ENCODE measurements around the gene PFDN2.

- TF ChIP-seq YY1 (IDR thresholded peaks at IDR 0.05; ENCODE audit: low read depth) (no peak), RAD21 (IDR thresholded peaks at IDR 0.05; ENCODE audit: low read length) (no peak), SMC3 (IDR thresholded peaks at IDR 0.05; ENCODE audit: low read depth, low read length) (no peak), POLR2AphosphoS5 (IDR thresholded peaks at IDR 0.05; ENCODE audit: low read depth, low read length) (no peak), MXI1 (IDR thresholded peaks at IDR 0.05; ENCODE audit: low read depth, low read length) (no peak), EZH2phosphoT487 (IDR thresholded peaks at IDR 0.05; ENCODE audit: borderline replicate concordance, low read depth) (no peak), RFX5 (IDR thresholded peaks at IDR 0.05; ENCODE audit: low read length) (no peak), CHD2 (IDR thresholded peaks at IDR 0.05; ENCODE audit: low read length, partially characterized antibody) (no peak), TAF1 (IDR thresholded peaks at IDR 0.05; ENCODE audit: borderline replicate concordance, low read depth, low read length) (no peak), PBX3 (IDR thresholded peaks at IDR 0.05) (no peak)
- TF ChIP-seq, protein P1, sequence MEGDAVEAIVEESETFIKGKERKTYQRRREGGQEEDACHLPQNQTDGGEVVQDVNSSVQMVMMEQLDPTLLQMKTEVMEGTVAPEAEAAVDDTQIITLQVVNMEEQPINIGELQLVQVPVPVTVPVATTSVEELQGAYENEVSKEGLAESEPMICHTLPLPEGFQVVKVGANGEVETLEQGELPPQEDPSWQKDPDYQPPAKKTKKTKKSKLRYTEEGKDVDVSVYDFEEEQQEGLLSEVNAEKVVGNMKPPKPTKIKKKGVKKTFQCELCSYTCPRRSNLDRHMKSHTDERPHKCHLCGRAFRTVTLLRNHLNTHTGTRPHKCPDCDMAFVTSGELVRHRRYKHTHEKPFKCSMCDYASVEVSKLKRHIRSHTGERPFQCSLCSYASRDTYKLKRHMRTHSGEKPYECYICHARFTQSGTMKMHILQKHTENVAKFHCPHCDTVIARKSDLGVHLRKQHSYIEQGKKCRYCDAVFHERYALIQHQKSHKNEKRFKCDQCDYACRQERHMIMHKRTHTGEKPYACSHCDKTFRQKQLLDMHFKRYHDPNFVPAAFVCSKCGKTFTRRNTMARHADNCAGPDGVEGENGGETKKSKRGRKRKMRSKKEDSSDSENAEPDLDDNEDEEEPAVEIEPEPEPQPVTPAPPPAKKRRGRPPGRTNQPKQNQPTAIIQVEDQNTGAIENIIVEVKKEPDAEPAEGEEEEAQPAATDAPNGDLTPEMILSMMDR (IDR thresholded peaks at IDR 0.05) = no peak
- TF ChIP-seq, protein P2, sequence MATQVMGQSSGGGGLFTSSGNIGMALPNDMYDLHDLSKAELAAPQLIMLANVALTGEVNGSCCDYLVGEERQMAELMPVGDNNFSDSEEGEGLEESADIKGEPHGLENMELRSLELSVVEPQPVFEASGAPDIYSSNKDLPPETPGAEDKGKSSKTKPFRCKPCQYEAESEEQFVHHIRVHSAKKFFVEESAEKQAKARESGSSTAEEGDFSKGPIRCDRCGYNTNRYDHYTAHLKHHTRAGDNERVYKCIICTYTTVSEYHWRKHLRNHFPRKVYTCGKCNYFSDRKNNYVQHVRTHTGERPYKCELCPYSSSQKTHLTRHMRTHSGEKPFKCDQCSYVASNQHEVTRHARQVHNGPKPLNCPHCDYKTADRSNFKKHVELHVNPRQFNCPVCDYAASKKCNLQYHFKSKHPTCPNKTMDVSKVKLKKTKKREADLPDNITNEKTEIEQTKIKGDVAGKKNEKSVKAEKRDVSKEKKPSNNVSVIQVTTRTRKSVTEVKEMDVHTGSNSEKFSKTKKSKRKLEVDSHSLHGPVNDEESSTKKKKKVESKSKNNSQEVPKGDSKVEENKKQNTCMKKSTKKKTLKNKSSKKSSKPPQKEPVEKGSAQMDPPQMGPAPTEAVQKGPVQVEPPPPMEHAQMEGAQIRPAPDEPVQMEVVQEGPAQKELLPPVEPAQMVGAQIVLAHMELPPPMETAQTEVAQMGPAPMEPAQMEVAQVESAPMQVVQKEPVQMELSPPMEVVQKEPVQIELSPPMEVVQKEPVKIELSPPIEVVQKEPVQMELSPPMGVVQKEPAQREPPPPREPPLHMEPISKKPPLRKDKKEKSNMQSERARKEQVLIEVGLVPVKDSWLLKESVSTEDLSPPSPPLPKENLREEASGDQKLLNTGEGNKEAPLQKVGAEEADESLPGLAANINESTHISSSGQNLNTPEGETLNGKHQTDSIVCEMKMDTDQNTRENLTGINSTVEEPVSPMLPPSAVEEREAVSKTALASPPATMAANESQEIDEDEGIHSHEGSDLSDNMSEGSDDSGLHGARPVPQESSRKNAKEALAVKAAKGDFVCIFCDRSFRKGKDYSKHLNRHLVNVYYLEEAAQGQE (IDR thresholded peaks at IDR 0.05; ENCODE audit: low read depth, low read length) = no peak
- TF ChIP-seq, protein P3, sequence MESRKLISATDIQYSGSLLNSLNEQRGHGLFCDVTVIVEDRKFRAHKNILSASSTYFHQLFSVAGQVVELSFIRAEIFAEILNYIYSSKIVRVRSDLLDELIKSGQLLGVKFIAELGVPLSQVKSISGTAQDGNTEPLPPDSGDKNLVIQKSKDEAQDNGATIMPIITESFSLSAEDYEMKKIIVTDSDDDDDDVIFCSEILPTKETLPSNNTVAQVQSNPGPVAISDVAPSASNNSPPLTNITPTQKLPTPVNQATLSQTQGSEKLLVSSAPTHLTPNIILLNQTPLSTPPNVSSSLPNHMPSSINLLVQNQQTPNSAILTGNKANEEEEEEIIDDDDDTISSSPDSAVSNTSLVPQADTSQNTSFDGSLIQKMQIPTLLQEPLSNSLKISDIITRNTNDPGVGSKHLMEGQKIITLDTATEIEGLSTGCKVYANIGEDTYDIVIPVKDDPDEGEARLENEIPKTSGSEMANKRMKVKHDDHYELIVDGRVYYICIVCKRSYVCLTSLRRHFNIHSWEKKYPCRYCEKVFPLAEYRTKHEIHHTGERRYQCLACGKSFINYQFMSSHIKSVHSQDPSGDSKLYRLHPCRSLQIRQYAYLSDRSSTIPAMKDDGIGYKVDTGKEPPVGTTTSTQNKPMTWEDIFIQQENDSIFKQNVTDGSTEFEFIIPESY (IDR thresholded peaks at IDR 0.05; ENCODE audit: borderline replicate concordance, low read depth) = no peak
Observed at GRCh38 chr1:161068306-161069234, 49.3 kb downstream of the PFDN2 start.
